ENCODE data around the gene PCGF3.

Gene PCGF3

GRCh38 chr4:676871-677235 is 28.8 kb upstream of the PCGF3 start:
- intact Hi-C loops (cut with DNase I; ENCODE audit: low total_unique reads): loop anchor here (10.0 kb wide), 3 partner anchors 108 to 342 kb away; partner anchors contain the start of gene ZNF141
- H3K4me3 ChIP-seq: no peak overlapping the region

GRCh38 chr4:677431-678293 is 28.0 kb upstream of the PCGF3 start:
- Histone ChIP-seq H3K27ac (no peak overlapping the region), H3K4me1 (peaks cover 0 to 47% (median 28%) of the 10 kb centered on the region in 4 donors), H3K36me3 (peaks cover 3 to 4% (median 4%) of the 10 kb centered on the region in 3 donors), H3K9me3 (no peaks in the 10 kb centered on the region), H3K27me3 (peaks cover 0 to 63% of the 10 kb centered on the region in 2 donors), H3K4me3 (no peak overlapping the region)
- intact Hi-C loops (cut with DNase I; ENCODE audit: low total_unique reads): loop anchor here (10.0 kb wide), 3 partner anchors 107 to 343 kb away; partner anchors contain the start of gene ZNF141
- TF ChIP-seq CTCF (IDR thresholded peaks at IDR 0.05): no peak
- DNase-seq: no peak

More at GRCh38 chr4:676871-677235, 28.8 kb upstream of the PCGF3 start:
- Histone ChIP-seq H3K4me1 (peaks cover 0 to 47% (median 28%) of the 10 kb centered on the region in 4 donors), H3K36me3 (peaks cover 12% of the 10 kb centered on the region in 3 donors), H3K27ac (no peak overlapping the region), H3K27me3 (peaks cover 0 to 55% of the 10 kb centered on the region in 2 donors), H3K9me3 (no peaks in the 10 kb centered on the region)
- no peak for TF ChIP-seq CTCF (IDR thresholded peaks at IDR 0.05)
- peak in 1 of 2 donors; percentile 65 for DNase-seq

- Histone ChIP-seq H3K4me3 (no peak overlapping the region), H3K4me1 (peaks cover 0 to 39% (median 22%) of the 10 kb centered on the region in 4 donors), H3K9me3 (no peaks in the 10 kb centered on the region), H3K36me3 (no peaks in the 10 kb centered on the region), H3K27me3 (peaks cover 0 to 71% of the 10 kb centered on the region in 2 donors), H3K27ac (no peak overlapping the region)
- TF ChIP-seq CTCF (IDR thresholded peaks at IDR 0.05): no peak
- DNase-seq: no peak
- intact Hi-C loops (cut with DNase I; ENCODE audit: low total_unique reads): loop anchor here (10.0 kb wide), 3 partner anchors 106 to 344 kb away; partner anchors contain the start of gene ZNF141
Measured at GRCh38 chr4:678331-679103, 27.1 kb upstream of the PCGF3 start.

- no peak for TF ChIP-seq CTCF (IDR thresholded peaks at IDR 0.05)
- H3K9me3 ChIP-seq: no peaks in the 10 kb centered on the region
- no peak for DNase-seq
- intact Hi-C loops (cut with DNase I; ENCODE audit: low total_unique reads): loop anchor here (10.0 kb wide), 3 partner anchors 106 to 344 kb away; partner anchors contain the start of gene ZNF141
- peaks cover 0 to 36% (median 19%) of the 10 kb centered on the region in 4 donors for H3K4me1 ChIP-seq
- no peaks in the 10 kb centered on the region for H3K36me3 ChIP-seq
- peaks cover 0 to 75% of the 10 kb centered on the region in 2 donors for H3K27me3 ChIP-seq
- H3K4me3 ChIP-seq: no peak overlapping the region
- no peak overlapping the region for H3K27ac ChIP-seq
Measured at GRCh38 chr4:679104-679481, 26.5 kb upstream of the PCGF3 start.

- Histone ChIP-seq H3K4me3 (no peak overlapping the region), H3K27me3 (peaks cover 0 to 75% of the 10 kb centered on the region in 2 donors), H3K27ac (no peak overlapping the region), H3K36me3 (no peaks in the 10 kb centered on the region), H3K4me1 (peaks cover 0 to 36% (median 19%) of the 10 kb centered on the region in 4 donors), H3K9me3 (no peaks in the 10 kb centered on the region)
- intact Hi-C loops (cut with DNase I; ENCODE audit: low total_unique reads): loop anchor here (10.0 kb wide), 3 partner anchors 105 to 345 kb away; partner anchors contain the start of gene ZNF141
- TF ChIP-seq CTCF (IDR thresholded peaks at IDR 0.05): no peak
- no peak for DNase-seq
Measured at GRCh38 chr4:679629-680028, 26.0 kb upstream of the PCGF3 start.
